ENCODE data around the gene IMP4.

DNA sequence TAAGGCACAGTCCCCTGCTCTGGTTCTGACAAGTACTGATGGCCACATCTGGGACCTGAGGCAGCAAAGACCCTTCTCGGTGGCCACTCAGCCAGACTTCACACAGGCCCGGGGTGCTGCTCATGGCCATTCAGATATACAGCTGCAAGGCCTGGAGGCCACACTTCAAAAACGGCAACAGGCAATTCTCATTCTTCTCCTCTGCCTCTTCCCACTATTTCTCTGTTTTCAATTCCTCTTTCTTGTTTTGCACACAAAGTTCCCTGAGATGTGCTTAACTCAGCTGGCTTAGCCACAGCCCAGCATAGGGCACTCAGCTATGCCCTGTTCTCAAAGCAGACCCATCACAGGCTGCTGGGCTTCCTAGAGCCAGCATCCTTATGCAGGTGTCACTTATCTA is 43.0 kb downstream of the IMP4 start:
- TF ChIP-seq, protein P1, sequence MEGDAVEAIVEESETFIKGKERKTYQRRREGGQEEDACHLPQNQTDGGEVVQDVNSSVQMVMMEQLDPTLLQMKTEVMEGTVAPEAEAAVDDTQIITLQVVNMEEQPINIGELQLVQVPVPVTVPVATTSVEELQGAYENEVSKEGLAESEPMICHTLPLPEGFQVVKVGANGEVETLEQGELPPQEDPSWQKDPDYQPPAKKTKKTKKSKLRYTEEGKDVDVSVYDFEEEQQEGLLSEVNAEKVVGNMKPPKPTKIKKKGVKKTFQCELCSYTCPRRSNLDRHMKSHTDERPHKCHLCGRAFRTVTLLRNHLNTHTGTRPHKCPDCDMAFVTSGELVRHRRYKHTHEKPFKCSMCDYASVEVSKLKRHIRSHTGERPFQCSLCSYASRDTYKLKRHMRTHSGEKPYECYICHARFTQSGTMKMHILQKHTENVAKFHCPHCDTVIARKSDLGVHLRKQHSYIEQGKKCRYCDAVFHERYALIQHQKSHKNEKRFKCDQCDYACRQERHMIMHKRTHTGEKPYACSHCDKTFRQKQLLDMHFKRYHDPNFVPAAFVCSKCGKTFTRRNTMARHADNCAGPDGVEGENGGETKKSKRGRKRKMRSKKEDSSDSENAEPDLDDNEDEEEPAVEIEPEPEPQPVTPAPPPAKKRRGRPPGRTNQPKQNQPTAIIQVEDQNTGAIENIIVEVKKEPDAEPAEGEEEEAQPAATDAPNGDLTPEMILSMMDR (IDR thresholded peaks at IDR 0.05; ENCODE audit: poor library complexity, severe bottlenecking) = no peak
- TF ChIP-seq TAF1 (IDR thresholded peaks at IDR 0.05; ENCODE audit: low read depth) (no peak), EP300 (conservative IDR thresholded peaks at IDR 0.05; ENCODE audit: poor library complexity, severe bottlenecking) (no peak), POLR2AphosphoS5 (IDR thresholded peaks at IDR 0.05) (no peak)
- TF ChIP-seq, protein P2, sequence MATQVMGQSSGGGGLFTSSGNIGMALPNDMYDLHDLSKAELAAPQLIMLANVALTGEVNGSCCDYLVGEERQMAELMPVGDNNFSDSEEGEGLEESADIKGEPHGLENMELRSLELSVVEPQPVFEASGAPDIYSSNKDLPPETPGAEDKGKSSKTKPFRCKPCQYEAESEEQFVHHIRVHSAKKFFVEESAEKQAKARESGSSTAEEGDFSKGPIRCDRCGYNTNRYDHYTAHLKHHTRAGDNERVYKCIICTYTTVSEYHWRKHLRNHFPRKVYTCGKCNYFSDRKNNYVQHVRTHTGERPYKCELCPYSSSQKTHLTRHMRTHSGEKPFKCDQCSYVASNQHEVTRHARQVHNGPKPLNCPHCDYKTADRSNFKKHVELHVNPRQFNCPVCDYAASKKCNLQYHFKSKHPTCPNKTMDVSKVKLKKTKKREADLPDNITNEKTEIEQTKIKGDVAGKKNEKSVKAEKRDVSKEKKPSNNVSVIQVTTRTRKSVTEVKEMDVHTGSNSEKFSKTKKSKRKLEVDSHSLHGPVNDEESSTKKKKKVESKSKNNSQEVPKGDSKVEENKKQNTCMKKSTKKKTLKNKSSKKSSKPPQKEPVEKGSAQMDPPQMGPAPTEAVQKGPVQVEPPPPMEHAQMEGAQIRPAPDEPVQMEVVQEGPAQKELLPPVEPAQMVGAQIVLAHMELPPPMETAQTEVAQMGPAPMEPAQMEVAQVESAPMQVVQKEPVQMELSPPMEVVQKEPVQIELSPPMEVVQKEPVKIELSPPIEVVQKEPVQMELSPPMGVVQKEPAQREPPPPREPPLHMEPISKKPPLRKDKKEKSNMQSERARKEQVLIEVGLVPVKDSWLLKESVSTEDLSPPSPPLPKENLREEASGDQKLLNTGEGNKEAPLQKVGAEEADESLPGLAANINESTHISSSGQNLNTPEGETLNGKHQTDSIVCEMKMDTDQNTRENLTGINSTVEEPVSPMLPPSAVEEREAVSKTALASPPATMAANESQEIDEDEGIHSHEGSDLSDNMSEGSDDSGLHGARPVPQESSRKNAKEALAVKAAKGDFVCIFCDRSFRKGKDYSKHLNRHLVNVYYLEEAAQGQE (IDR thresholded peaks at IDR 0.05; ENCODE audit: borderline replicate concordance) = no peak

Measured in neural cell (in vitro differentiated cells).